Amygdala (tissue), 56 donors: Measurements from ENCODE around the gene DMP1.
"Not testable (repeated sequence)": the region's sequence is repeated elsewhere in the genome, so short reads cannot be mapped to it uniquely, and the experiment has no call there.

Experiments used
- DNase-seq, 56 donors: peaks; one replicate each; lab custom pipeline; 2025; lab: John Stamatoyannopoulos, UW

Gene DMP1

GRCh38 chr4:87679449-87680169 is 29.5 kb downstream of the DMP1 start:
- DNase-seq, result peak in 46 of 56 donors; percentile 1 to 72 (median 31)

- DNase-seq, result no peak
These were observed 30.2 kb downstream of the DMP1 start for GRCh38 chr4:87680271-87680670.

- no peak for DNase-seq
These were observed 38.2 kb downstream of the DMP1 start for GRCh38 chr4:87688316-87688715.

- DNase-seq, result not testable (repeated sequence)
These were observed 40.9 kb downstream of the DMP1 start for GRCh38 chr4:87690947-87691346.

GRCh38 chr4:87692060-87692459 is 42.0 kb downstream of the DMP1 start:
- DNase-seq, result not testable (repeated sequence)

- no peak for DNase-seq
These were observed 47.2 kb downstream of the DMP1 start for GRCh38 chr4:87697272-87697671.

- DNase-seq, result no peak
These were observed 47.9 kb downstream of the DMP1 start for GRCh38 chr4:87697945-87698344.

GRCh38 chr4:87698394-87698793 is 48.3 kb downstream of the DMP1 start:
- no peak for DNase-seq

GRCh38 chr4:87704001-87704400 is 53.9 kb downstream of the DMP1 start:
- no peak for DNase-seq

GRCh38 chr4:87707279-87707918 is 57.3 kb downstream of the DMP1 start:
- DNase-seq, result no peak
